ENCODE data around the gene TCERG1L.

Gene TCERG1L

GRCh38 chr10:131201741-131202515, 109.6 kb downstream of the TCERG1L start:
- no peak for TF ChIP-seq CTCF (IDR thresholded peaks at IDR 0.05; ENCODE audit: low read depth, low read length)
- no peak for DNase-seq (ENCODE audit: low read depth in 2 of 2)
- H3K4me3 ChIP-seq (replicated peaks in 1 of 2; ENCODE audit: low read depth in 2 of 2, low read length in 2 of 2), result no peak overlapping the region

- DNase-seq (ENCODE audit: low read depth in 2 of 2), result no peak
- no peak overlapping the region for H3K4me3 ChIP-seq (replicated peaks in 1 of 2; ENCODE audit: low read depth in 2 of 2, low read length in 2 of 2)
- TF ChIP-seq CTCF (IDR thresholded peaks at IDR 0.05; ENCODE audit: low read depth, low read length), result no peak
Observed at GRCh38 chr10:131200856-131201470, 110.6 kb downstream of the TCERG1L start.

GRCh38 chr10:131199646-131200045, 111.9 kb downstream of the TCERG1L start:
- H3K4me3 ChIP-seq (replicated peaks in 1 of 2; ENCODE audit: low read depth in 2 of 2, low read length in 2 of 2), result no peak overlapping the region
- TF ChIP-seq CTCF (IDR thresholded peaks at IDR 0.05; ENCODE audit: low read depth, low read length), result no peak
- DNase-seq (ENCODE audit: low read depth in 2 of 2), result no peak

GRCh38 chr10:131198843-131199242, 112.7 kb downstream of the TCERG1L start:
- DNase-seq (ENCODE audit: low read depth in 2 of 2), result no peak
- no peak for TF ChIP-seq CTCF (IDR thresholded peaks at IDR 0.05; ENCODE audit: low read depth, low read length)
- H3K4me3 ChIP-seq (replicated peaks in 1 of 2; ENCODE audit: low read depth in 2 of 2, low read length in 2 of 2), result no peak overlapping the region

GRCh38 chr10:131198401-131198800, 113.1 kb downstream of the TCERG1L start:
- H3K4me3 ChIP-seq (replicated peaks in 1 of 2; ENCODE audit: low read depth in 2 of 2, low read length in 2 of 2), result no peak overlapping the region
- DNase-seq (ENCODE audit: low read depth in 2 of 2), result no peak
- TF ChIP-seq CTCF (IDR thresholded peaks at IDR 0.05; ENCODE audit: low read depth, low read length), result no peak

- no peak overlapping the region for H3K4me3 ChIP-seq (replicated peaks in 1 of 2; ENCODE audit: low read depth in 2 of 2, low read length in 2 of 2)
- no peak for TF ChIP-seq CTCF (IDR thresholded peaks at IDR 0.05; ENCODE audit: low read depth, low read length)
- DNase-seq (ENCODE audit: low read depth in 2 of 2), result no peak
Observed at GRCh38 chr10:131196176-131196885, 115.2 kb downstream of the TCERG1L start.
